ENCODE measurements around the gene POLE. TPM values are rescaled to one million over a fixed set of nuclear protein-coding genes. Genes with fewer than 3 reads are reported as not detected.
"Not testable (repeated sequence)": the region's sequence is repeated elsewhere in the genome, so short reads cannot be mapped to it uniquely, and the experiment has no call there.

The POLE gene
- total and polyA plus RNA-seq, 2 experiments from 2014 or later = 19.3 to 46.1 TPM

DNA sequence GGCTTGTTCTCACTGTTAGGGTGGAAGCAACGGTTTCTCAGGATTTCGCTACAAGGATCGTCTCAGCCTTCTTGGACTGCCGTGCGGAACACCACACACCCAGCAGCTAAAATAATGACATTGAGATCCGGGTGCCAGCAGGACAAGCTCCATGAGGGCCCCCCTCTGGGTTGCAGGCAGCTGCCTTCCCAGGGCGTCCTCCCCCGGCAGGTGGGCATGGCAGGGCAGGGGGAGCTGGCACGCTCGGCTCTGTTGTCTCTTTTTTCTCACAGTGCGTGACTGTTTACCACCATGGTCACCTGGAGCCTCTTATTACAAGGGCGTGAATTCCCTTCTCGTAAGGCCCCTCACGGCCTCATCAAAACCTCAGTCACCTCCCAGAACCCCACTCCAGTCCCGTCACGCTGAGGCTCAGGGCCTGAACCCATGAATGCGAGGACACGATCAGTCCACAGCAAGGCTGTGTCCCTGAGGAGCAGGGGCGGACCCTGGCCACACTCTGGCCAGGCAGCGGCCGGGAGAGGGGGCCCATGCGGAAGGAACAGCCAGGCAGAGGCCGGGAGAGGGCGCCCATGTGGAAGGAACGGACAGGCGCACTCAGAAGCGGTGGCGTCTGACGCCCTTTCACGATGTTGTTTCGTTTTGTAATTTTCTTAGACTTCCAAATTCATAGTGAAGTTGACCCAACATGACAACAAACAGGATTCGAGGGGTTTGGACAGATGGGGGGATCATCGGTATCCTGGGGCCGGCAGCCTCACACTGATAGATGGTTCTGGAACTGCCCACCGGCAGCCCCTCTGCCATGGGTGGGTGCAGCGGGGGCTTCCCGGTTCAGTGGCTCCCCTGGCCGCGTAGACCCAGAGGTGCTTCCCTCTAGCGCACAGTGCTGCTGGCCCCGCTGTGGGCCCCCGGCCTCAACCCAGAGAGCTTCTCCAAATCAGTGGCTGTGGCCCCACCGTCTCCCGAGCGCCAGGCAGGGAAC lies 86.8 kb downstream of the POLE start:
- Histone ChIP-seq H3K9me3 (ENCODE audit: low read depth) (no peaks in the 10 kb centered on the region), H3K4me1 (ENCODE audit: low read depth) (no peaks in the 10 kb centered on the region), H3K36me3 (no peaks in the 10 kb centered on the region), H3K27me3 (peaks cover 28% of the 10 kb centered on the region), H3K4me3 (no peak overlapping the region), H3K27ac (no peak overlapping the region)
- TF ChIP-seq, protein P1, sequence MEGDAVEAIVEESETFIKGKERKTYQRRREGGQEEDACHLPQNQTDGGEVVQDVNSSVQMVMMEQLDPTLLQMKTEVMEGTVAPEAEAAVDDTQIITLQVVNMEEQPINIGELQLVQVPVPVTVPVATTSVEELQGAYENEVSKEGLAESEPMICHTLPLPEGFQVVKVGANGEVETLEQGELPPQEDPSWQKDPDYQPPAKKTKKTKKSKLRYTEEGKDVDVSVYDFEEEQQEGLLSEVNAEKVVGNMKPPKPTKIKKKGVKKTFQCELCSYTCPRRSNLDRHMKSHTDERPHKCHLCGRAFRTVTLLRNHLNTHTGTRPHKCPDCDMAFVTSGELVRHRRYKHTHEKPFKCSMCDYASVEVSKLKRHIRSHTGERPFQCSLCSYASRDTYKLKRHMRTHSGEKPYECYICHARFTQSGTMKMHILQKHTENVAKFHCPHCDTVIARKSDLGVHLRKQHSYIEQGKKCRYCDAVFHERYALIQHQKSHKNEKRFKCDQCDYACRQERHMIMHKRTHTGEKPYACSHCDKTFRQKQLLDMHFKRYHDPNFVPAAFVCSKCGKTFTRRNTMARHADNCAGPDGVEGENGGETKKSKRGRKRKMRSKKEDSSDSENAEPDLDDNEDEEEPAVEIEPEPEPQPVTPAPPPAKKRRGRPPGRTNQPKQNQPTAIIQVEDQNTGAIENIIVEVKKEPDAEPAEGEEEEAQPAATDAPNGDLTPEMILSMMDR (IDR thresholded peaks at IDR 0.05; ENCODE audit: low read depth, low read length) = peak; percentile 79
- peak; percentile 79 to 84 for DNase-seq (ENCODE audit: low read depth in 1 of 2, low spot score in 1 of 2)

DNA sequence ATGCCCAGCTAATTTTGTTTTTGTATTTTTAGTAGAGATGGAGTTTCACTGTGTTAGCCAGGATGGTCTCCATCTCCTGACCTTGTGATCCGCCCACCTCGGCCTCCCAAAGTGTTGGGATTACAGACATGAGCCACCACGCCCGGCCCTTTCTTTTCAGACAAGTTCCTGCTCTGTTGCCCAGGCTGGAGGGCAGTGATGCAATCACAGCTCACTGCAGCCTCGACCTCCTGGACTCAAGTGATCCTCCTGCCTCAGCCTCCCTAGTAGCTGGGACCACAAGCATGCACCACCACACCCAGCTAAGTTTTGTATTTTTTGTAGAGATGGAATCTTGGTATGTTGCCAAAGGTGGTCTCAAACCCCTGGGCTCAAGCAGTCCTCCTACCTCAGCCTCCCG lies 87.6 kb downstream of the POLE start:
- not testable (repeated sequence) for H3K9me3 ChIP-seq (ENCODE audit: low read depth); H3K4me1 ChIP-seq (ENCODE audit: low read depth); DNase-seq (ENCODE audit: low read depth in 1 of 2, low spot score in 1 of 2); H3K27ac ChIP-seq; H3K4me3 ChIP-seq; H3K36me3 ChIP-seq
- H3K27me3 ChIP-seq = peaks cover 31% of the 10 kb centered on the region

DNA sequence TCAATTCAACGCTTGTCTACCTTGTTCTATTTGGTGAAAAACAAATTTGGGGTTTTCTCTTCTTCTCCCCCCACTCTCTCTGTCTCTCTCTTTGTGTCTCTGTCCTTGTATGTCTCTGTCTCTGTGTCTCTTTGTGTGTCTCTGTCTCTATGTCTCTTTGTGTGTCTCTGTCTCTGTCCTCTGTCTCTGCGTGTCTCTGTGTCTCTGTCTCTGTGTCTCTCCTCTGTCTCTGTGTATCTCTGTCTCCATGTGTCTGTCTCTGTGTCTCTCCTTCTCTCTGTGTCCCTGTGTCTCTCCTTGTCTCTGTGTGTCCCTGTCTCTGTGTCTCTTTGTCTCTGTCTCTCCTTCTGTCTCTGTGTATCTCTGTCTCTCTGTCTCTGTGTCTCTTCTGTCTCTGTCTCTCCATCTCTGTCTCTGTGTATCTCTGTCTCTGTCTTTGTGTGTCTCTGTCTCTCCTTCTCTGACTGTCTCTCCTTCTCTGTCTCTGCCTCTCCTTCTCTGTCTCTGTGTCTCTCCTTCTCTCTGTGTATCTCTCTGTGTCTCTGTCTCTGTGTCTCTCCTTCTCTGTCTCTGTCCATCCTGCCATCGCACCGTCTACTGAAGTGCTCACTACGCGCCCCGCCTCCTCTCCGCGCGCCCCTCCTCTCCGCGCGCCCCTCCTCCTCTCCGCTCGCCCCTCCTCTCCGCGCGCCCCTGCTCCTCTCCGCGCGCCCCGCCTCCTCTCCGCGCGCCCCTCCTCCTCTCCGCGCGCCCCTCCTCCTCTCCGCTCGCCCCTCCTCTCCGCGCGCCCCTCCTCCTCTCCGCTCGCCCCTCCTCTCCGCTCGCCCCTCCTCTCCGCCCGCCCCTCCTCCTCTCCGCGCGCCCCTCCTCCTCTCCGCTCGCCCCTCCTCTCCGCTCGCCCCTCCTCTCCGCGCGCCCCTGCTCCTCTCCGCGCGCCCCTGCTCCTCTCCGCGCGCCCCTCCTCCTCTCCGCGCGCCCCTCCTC lies 89.5 kb downstream of the POLE start:
- peak; percentile 72 to 87 for DNase-seq (ENCODE audit: low read depth in 1 of 2, low spot score in 1 of 2)
- Histone ChIP-seq H3K27me3 (peaks cover 32% of the 10 kb centered on the region), H3K4me3 (peak overlapping the region; percentile 43), H3K27ac (no peak overlapping the region), H3K36me3 (no peaks in the 10 kb centered on the region), H3K9me3 (ENCODE audit: low read depth) (no peaks in the 10 kb centered on the region), H3K4me1 (ENCODE audit: low read depth) (no peaks in the 10 kb centered on the region)
- TF ChIP-seq, protein P1 (IDR thresholded peaks at IDR 0.05; ENCODE audit: low read depth, low read length) = no peak

DNA sequence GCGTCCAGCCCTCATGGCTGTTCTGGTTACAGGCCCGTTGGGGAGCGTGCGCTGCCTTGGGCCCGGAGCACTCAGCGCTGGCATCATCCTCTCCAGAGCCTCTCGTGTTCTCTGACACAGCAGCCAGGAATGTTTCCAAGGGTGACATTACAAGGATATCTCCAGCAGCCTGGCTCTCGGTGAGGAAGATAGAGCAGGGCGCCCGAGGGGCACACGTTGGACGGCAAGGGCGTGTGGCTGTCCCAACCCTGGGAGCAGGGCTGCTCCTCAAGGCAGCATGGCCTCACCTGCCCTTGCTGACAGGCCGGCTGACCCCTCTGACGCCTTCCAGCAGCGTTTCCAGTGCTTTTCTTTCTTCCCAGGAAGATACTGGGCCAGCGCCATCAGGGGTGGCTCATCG lies 91.1 kb downstream of the POLE start:
- Histone ChIP-seq H3K9me3 (ENCODE audit: low read depth) (no peaks in the 10 kb centered on the region), H3K4me1 (ENCODE audit: low read depth) (no peaks in the 10 kb centered on the region), H3K4me3 (no peak overlapping the region), H3K36me3 (no peaks in the 10 kb centered on the region), H3K27ac (no peak overlapping the region), H3K27me3 (peaks cover 32% of the 10 kb centered on the region)
- TF ChIP-seq, protein P1 (IDR thresholded peaks at IDR 0.05; ENCODE audit: low read depth, low read length) = no peak
- peak; percentile 39 to 69 for DNase-seq (ENCODE audit: low read depth in 1 of 2, low spot score in 1 of 2)

DNA sequence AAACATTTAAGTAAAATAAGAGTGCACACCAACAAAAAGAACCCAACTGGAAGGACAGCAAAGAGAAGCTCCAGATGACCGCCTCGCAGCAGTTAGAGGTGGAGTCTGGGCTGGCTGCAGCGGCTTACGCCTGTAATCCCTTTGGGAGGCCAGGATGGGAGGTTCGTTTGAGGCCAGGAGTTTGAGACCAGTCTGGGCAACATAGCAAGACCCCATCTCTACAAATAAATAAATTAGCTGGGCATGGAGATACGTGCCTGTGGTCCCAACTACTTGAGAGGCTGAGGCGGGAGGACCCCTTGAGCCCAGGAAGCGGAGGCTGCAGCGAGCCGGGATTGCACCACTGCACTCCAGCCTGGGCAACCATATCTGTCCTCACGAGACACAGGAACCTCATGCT lies 92.0 kb downstream of the POLE start:
- DNase-seq (ENCODE audit: low read depth in 1 of 2, low spot score in 1 of 2) = no peak
- H3K27ac ChIP-seq = no peak overlapping the region
- H3K27me3 ChIP-seq = peaks cover 34% of the 10 kb centered on the region
- no peaks in the 10 kb centered on the region for H3K9me3 ChIP-seq (ENCODE audit: low read depth)
- no peak overlapping the region for H3K4me3 ChIP-seq
- H3K36me3 ChIP-seq = no peaks in the 10 kb centered on the region
- no peaks in the 10 kb centered on the region for H3K4me1 ChIP-seq (ENCODE audit: low read depth)
- TF ChIP-seq, protein P1 (IDR thresholded peaks at IDR 0.05; ENCODE audit: low read depth, low read length) = no peak

Measured in cardiac muscle cell (in vitro differentiated cells and primary cell).